ENCODE results near the gene DCUN1D3. TPM values are rescaled to one million over a fixed set of nuclear protein-coding genes. Genes with fewer than 3 reads are reported as not detected.

Gene DCUN1D3
- total and polyA plus RNA-seq, 7 donors, result 3.0 to 21.6 (median 10.8) TPM

- Histone ChIP-seq H3K9me3 (no peaks in the 10 kb centered on the region), H3K27ac (peak overlapping the region in 2 of 4 donors; percentile 29 to 41), H3K4me3 (no peak overlapping the region), H3K36me3 (peaks cover 0 to 10% (median 0%) of the 10 kb centered on the region in 4 donors), H3K4me1 (peaks cover 0 to 62% (median 48%) of the 10 kb centered on the region in 4 donors), H3K27me3 (no peaks in the 10 kb centered on the region)
- DNase-seq, result no peak
- TF ChIP-seq EP300 (IDR thresholded peaks at IDR 0.05) (no peak), POLR2AphosphoS5 (IDR thresholded peaks at IDR 0.05) (no peak)
- intact Hi-C loops (cut with DNase I), result no loop called here
- 86 to 90% methylated on average over 1 of the region's 1 CpG for WGBS, 2 donors
These were observed 13.0 kb downstream of the DCUN1D3 start for GRCh38 chr16:20887207-20887606.

GRCh38 chr16:20886320-20886719, 13.8 kb downstream of the DCUN1D3 start:
- Histone ChIP-seq H3K27me3 (no peaks in the 10 kb centered on the region), H3K9me3 (no peaks in the 10 kb centered on the region), H3K36me3 (peaks cover 0 to 1% (median 0%) of the 10 kb centered on the region in 4 donors), H3K4me1 (peaks cover 0 to 70% (median 57%) of the 10 kb centered on the region in 4 donors), H3K27ac (peak overlapping the region in 1 of 4 donors; percentile 29), H3K4me3 (no peak overlapping the region)
- no peak for TF ChIP-seq POLR2AphosphoS5 (IDR thresholded peaks at IDR 0.05)
- no peak for TF ChIP-seq EP300 (IDR thresholded peaks at IDR 0.05)
- TF ChIP-seq POLR2A (IDR thresholded peaks at IDR 0.05), result no peak
- no peak for TF ChIP-seq CTCF (IDR thresholded peaks at IDR 0.05)
- DNase-seq, result no peak
- 1 to 93% methylated on average over 1 of the region's 1 CpG for WGBS, 2 donors
- intact Hi-C loops (cut with DNase I), result no loop called here

- Histone ChIP-seq H3K36me3 (no peaks in the 10 kb centered on the region), H3K27me3 (no peaks in the 10 kb centered on the region), H3K27ac (peak overlapping the region in 3 of 4 donors; percentile 2 to 62 (median 13)), H3K4me3 (no peak overlapping the region), H3K9me3 (no peaks in the 10 kb centered on the region), H3K4me1 (peaks cover 0 to 77% (median 67%) of the 10 kb centered on the region in 4 donors)
- no peak for DNase-seq
- TF ChIP-seq POLR2AphosphoS5 (IDR thresholded peaks at IDR 0.05), result no peak
- TF ChIP-seq CTCF (IDR thresholded peaks at IDR 0.05), result no peak
- TF ChIP-seq POLR2A (IDR thresholded peaks at IDR 0.05), result no peak
- no peak for TF ChIP-seq EP300 (IDR thresholded peaks at IDR 0.05)
- intact Hi-C loops (cut with DNase I), result no loop called here
- WGBS, 2 donors, result 32 to 60% methylated on average over 1 of the region's 1 CpG
These were observed 16.0 kb downstream of the DCUN1D3 start for GRCh38 chr16:20884240-20884556.

GRCh38 chr16:20883554-20884239, 16.5 kb downstream of the DCUN1D3 start:
- WGBS, 2 donors, result 39 to 64% methylated on average over 5 of the region's 5 CpGs
- no peaks in the 10 kb centered on the region for H3K36me3 ChIP-seq
- peaks cover 0 to 81% (median 72%) of the 10 kb centered on the region in 4 donors for H3K4me1 ChIP-seq
- no peak for DNase-seq
- intact Hi-C loops (cut with DNase I), result no loop called here
- H3K27me3 ChIP-seq, result no peaks in the 10 kb centered on the region
- no peaks in the 10 kb centered on the region for H3K9me3 ChIP-seq
- H3K27ac ChIP-seq, result peak overlapping the region in 3 of 4 donors; percentile 2 to 72 (median 62)
- no peak overlapping the region for H3K4me3 ChIP-seq
- no peak for TF ChIP-seq POLR2A (IDR thresholded peaks at IDR 0.05)
- no peak for TF ChIP-seq POLR2AphosphoS5 (IDR thresholded peaks at IDR 0.05)
- TF ChIP-seq EP300 (IDR thresholded peaks at IDR 0.05), result no peak
- no peak for TF ChIP-seq CTCF (IDR thresholded peaks at IDR 0.05)

GRCh38 chr16:20881503-20881878, 18.7 kb downstream of the DCUN1D3 start:
- no peak for TF ChIP-seq EP300 (IDR thresholded peaks at IDR 0.05)
- TF ChIP-seq CTCF (IDR thresholded peaks at IDR 0.05), result no peak
- TF ChIP-seq POLR2AphosphoS5 (IDR thresholded peaks at IDR 0.05), result no peak
- TF ChIP-seq POLR2A (IDR thresholded peaks at IDR 0.05), result no peak
- H3K4me3 ChIP-seq, result no peak overlapping the region
- no peaks in the 10 kb centered on the region for H3K36me3 ChIP-seq
- no peaks in the 10 kb centered on the region for H3K9me3 ChIP-seq
- intact Hi-C loops (cut with DNase I), result no loop called here
- H3K4me1 ChIP-seq, result peaks cover 0 to 72% (median 65%) of the 10 kb centered on the region in 4 donors
- H3K27ac ChIP-seq, result peak overlapping the region; percentile 17 to 72 (median 62)
- no peak for DNase-seq
- 28 to 71% methylated on average over 6 of the region's 6 CpGs for WGBS, 2 donors
- H3K27me3 ChIP-seq, result no peaks in the 10 kb centered on the region
